Heart left ventricle (tissue), 16 donors: Measurements from ENCODE around the gene TPRX1. TPM values are rescaled to one million over a fixed set of nuclear protein-coding genes. Genes with fewer than 3 reads are reported as not detected.
A peak's percentile ranks its signal among the peaks of the same experiment; 100 is the strongest.
"Not testable (repeated sequence)": the region's sequence is repeated elsewhere in the genome, so short reads cannot be mapped to it uniquely, and the experiment has no call there.

Source experiments
- ATAC-seq, 4 donors: fragments of 200-7000 bp; cut with Tn5 transposase; one replicate each; pipeline ENCODE4 v1.9.1; 2020 to 2022; ENCODE audit warnings: moderate library complexity in 4 of 4, mild to moderate bottlenecking in 3 of 4, moderate number of reproducible peaks in 1 of 4
- DNase-seq, 5 donors: peaks; one replicate each; pipeline ENCODE4 v3.0.0-alpha.2; 2020
- H3K27ac ChIP-seq, 12 donors: fragments of 200-600 bp; sonication (generic) in 4 of 12; one replicate each; pipeline versions ENCODE4 v1.5.0 to v1.8.0; 2016 to 2022; ENCODE audit warnings: mild to moderate bottlenecking in 2 of 12
- H3K27me3 ChIP-seq, 9 donors: fragments of 200-600 bp; sonication (generic) in 2 of 9; one replicate each; pipeline versions ENCODE4 v1.5.1 to v1.8.0; 2016 to 2022; ENCODE audit warnings: mild to moderate bottlenecking in 3 of 9
- H3K36me3 ChIP-seq, 9 donors: fragments of 200-600 bp; sonication (generic) in 2 of 9; one replicate each; pipeline versions ENCODE4 v1.5.0 to v1.8.0; 2018 to 2022; ENCODE audit warnings: mild to moderate bottlenecking in 2 of 9
- H3K4me1 ChIP-seq, 12 donors: fragments of 200-600 bp; sonication (generic) in 4 of 12; one replicate each; pipeline versions ENCODE4 v1.5.0 to v1.8.0; 2016 to 2022; ENCODE audit warnings: mild to moderate bottlenecking in 3 of 12
- H3K4me3 ChIP-seq, 12 donors: fragments of 200-600 bp; sonication (generic) in 4 of 12; one replicate each; pipeline versions ENCODE4 v1.5.0 to v1.8.0; 2017 to 2022; ENCODE audit warnings: mild to moderate bottlenecking in 9 of 12, moderate library complexity in 4 of 12
- H3K9me3 ChIP-seq, 12 donors: fragments of 200-600 bp; sonication (generic) in 4 of 12; one replicate each; pipeline versions ENCODE4 v1.5.0 to v1.8.0; 2016 to 2022; ENCODE audit warnings: mild to moderate bottlenecking in 1 of 12
- POLR2A ChIP-seq, 2 donors: fragments of 450-650 bp; IDR thresholded peaks; one replicate each; pipeline ENCODE4 v1.6.1; 2017; ENCODE audit warnings: antibody characterized with exemption in 2 of 2, mild to moderate bottlenecking in 2 of 2, moderate library complexity in 2 of 2
- WGBS, 4 donors: extraction: QIAGEN DNeasy Blood & Tissue Kit in 2 of 4; methylation state at CpG; one replicate each; pipeline versions ENCODE4 v1.1.5 to v1.1.7; 2013 to 2018; 5-methylcytosine and 5-hydroxymethylcytosine counted together
- intact Hi-C, 10 donors: fragments of 100-400 bp; cut with DNase I; formaldehyde crosslinking; loops; one replicate each; pipeline versions ENCODE4 v1.11.1 to v1.14.2; 2022
- polyA plus RNA-seq, 2 donors: library from polyadenylated mRNA; stranded (reverse); fragments of 200-250 nt; gene quantifications; one replicate each; pipeline ENCODE4 v1.2.3, GENCODE V29; 2013
- total RNA-seq, 9 donors: library from RNA; depleted of rRNA in 2 of 9; stranded (reverse); fragments of >200 nt in 2 of 9; fragmentation: NEBNext Ultra II Directional in 3 of 9; extraction: Animal tissue kit (Norgen Biotek cat#: 25700) in 3 of 9; gene quantifications; one replicate each; pipeline versions ENCODE4 v1.1.0 to v1.2.4, GENCODE V29; 2016 to 2023
- TF ChIP-seq, protein P1 (sequence below), 12 donors: fragments of 200-600 bp; sonication (generic) in 4 of 12; IDR thresholded peaks; one replicate each; pipeline versions ENCODE4 v1.5.0 to v1.8.0; 2018 to 2022; ENCODE audit warnings: antibody characterized with exemption in 12 of 12, mild to moderate bottlenecking in 5 of 12
- donor health status: ischemic (EF 13 %, LVEDD 7.1; RV severe dilation, severe dysfunction).
- donor health status: healthy with polysubstance abuse.
- donor health status: DM: no; HTN: yes; CAD: no.
- donor health status: DM: no; HTN: no; CAD: no.
- donor health status: ischemic (EF 25% LVEDD 6.9; RV normal size, moderate dysfunction).
- donor health status: ischemic (EF 25% LVEDD 5.7; RV mildly dilated, moderate dysfunction).
- donor health status: healthy.
- donor health status: DM: yes; HTN: yes; CAD: no.
- donor health status: ischemic (EF 35%, LVEDD 5.7; RV mildly dilated, moderate dysfunction).
- donor health status: nonischemic (EF 11% LVEDD 7.7; RV severe dilation, severe dysfunction).
- donor health status: DM: yes; HTN: yes; CAD: no.
- donor health status: PGD.
- donor health status: ischemic (EF 29% LVEDD 5.4; RV normal size, mild dysfunction).
- donor health status: nonischemic (EF 23%, LVEDD 6.1; RV moderate dilation, normal function).

TPRX1 gene
- total and polyA plus RNA-seq, 11 donors: not detected

- peaks cover 0 to 30% (median 26%) of the 10 kb centered on the region in 9 donors for H3K36me3 ChIP-seq
- H3K4me3 ChIP-seq: peak overlapping the region; percentile 73 to 99 (median 86)
- DNase-seq: peak in 4 of 5 donors; percentile 55 to 70 (median 60)
- no peak for TF ChIP-seq POLR2A (IDR thresholded peaks at IDR 0.05)
- TF ChIP-seq, protein P1, sequence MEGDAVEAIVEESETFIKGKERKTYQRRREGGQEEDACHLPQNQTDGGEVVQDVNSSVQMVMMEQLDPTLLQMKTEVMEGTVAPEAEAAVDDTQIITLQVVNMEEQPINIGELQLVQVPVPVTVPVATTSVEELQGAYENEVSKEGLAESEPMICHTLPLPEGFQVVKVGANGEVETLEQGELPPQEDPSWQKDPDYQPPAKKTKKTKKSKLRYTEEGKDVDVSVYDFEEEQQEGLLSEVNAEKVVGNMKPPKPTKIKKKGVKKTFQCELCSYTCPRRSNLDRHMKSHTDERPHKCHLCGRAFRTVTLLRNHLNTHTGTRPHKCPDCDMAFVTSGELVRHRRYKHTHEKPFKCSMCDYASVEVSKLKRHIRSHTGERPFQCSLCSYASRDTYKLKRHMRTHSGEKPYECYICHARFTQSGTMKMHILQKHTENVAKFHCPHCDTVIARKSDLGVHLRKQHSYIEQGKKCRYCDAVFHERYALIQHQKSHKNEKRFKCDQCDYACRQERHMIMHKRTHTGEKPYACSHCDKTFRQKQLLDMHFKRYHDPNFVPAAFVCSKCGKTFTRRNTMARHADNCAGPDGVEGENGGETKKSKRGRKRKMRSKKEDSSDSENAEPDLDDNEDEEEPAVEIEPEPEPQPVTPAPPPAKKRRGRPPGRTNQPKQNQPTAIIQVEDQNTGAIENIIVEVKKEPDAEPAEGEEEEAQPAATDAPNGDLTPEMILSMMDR (IDR thresholded peaks at IDR 0.05): no peak
- intact Hi-C loops: no loop called here
- H3K4me1 ChIP-seq: peaks cover 0 to 48% (median 42%) of the 10 kb centered on the region in 12 donors
- H3K27ac ChIP-seq: peak overlapping the region; percentile 93 to 100 (median 98)
- no peaks in the 10 kb centered on the region for H3K27me3 ChIP-seq
- ATAC-seq: peak; percentile 39 to 64 (median 52)
- WGBS, 4 donors: 0 to 1% (median 0%) methylated on average over 6 to 20 of the region's 20 CpGs
- H3K9me3 ChIP-seq: no peaks in the 10 kb centered on the region
Observed at GRCh38 chr19:47778954-47779351, 25.4 kb downstream of the TPRX1 start.

- 1 to 3% (median 1%) methylated on average over 28 to 65 of the region's 65 CpGs for WGBS, 4 donors
- no peaks in the 10 kb centered on the region for H3K9me3 ChIP-seq
- H3K27me3 ChIP-seq: no peaks in the 10 kb centered on the region
- TF ChIP-seq, protein P1 (IDR thresholded peaks at IDR 0.05): no peak
- peak; percentile 56 to 97 for TF ChIP-seq POLR2A (IDR thresholded peaks at IDR 0.05)
- H3K4me1 ChIP-seq: peaks cover 0 to 48% (median 42%) of the 10 kb centered on the region in 12 donors
- H3K4me3 ChIP-seq: peak within 1 kb of the TSS; percentile 73 to 99 (median 86)
- H3K36me3 ChIP-seq: peaks cover 0 to 23% (median 19%) of the 10 kb centered on the region in 9 donors
- peak within 1 kb of the TSS; percentile 93 to 100 (median 98) for H3K27ac ChIP-seq
- ATAC-seq: peak; percentile 62 to 89 (median 86)
- intact Hi-C loops: no loop called here
- DNase-seq: peak; percentile 80 to 90 (median 86)
Observed at GRCh38 chr19:47778049-47778953, 26.1 kb downstream of the TPRX1 start, which contains the start of gene SELENOW. Gene SELENOW, plus strand, starts transcription at chr19:47778703. Its CDS starts 83 bp downstream, at chr19:47778786.

GRCh38 chr19:47777245-47778048 is 26.9 kb downstream of the TPRX1 start:
- Histone ChIP-seq H3K4me1 (peaks cover 0 to 41% (median 38%) of the 10 kb centered on the region in 12 donors), H3K36me3 (peaks cover 0 to 15% (median 11%) of the 10 kb centered on the region in 9 donors), H3K4me3 (peak overlapping the region; percentile 73 to 99 (median 86)), H3K27ac (peak overlapping the region; percentile 93 to 100 (median 98))
- intact Hi-C loops, H3K9me3 ChIP-seq, DNase-seq, H3K27me3 ChIP-seq, ATAC-seq: not testable (repeated sequence)
- WGBS, 4 donors: 69 to 85% (median 80%) methylated on average over 23 of the region's 23 CpGs

GRCh38 chr19:47776568-47776967 is 27.8 kb downstream of the TPRX1 start:
- H3K36me3 ChIP-seq: peaks cover 0 to 10% (median 5%) of the 10 kb centered on the region in 9 donors
- 61 to 72% (median 66%) methylated on average over 4 of the region's 4 CpGs for WGBS, 4 donors
- H3K27ac ChIP-seq: peak overlapping the region in 5 of 12 donors; percentile 42 to 99 (median 97)
- H3K9me3 ChIP-seq: no peaks in the 10 kb centered on the region
- ATAC-seq (no peak), DNase-seq (no peak)
- peaks cover 0 to 33% (median 29%) of the 10 kb centered on the region in 12 donors for H3K4me1 ChIP-seq
- no peaks in the 10 kb centered on the region for H3K27me3 ChIP-seq
- no peak overlapping the region for H3K4me3 ChIP-seq
- TF ChIP-seq, protein P1 (IDR thresholded peaks at IDR 0.05): no peak
- no peak for TF ChIP-seq POLR2A (IDR thresholded peaks at IDR 0.05)
- intact Hi-C loops: no loop called here

DNA sequence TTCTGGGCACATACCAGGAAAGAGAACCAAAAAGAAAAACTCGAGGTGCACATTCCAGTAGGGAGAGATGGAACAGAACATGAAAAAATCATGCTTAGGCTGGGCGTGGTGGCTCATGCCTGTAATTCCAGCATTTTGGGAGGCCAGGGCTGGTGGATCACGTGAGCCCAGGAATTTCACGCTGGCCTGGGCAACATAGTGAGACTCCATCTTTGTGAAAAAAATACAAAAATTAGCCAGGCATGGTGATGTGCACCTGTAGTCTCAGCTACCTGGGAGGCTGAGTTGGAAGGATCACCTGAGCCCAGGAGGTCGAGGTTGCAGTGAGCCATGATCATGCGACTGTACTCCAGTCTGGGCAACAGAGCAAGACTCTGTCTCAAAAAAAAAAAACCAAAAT is 33.1 kb downstream of the TPRX1 start:
- H3K9me3 ChIP-seq, H3K4me1 ChIP-seq, H3K36me3 ChIP-seq, H3K4me3 ChIP-seq, DNase-seq, H3K27ac ChIP-seq, intact Hi-C loops, ATAC-seq, H3K27me3 ChIP-seq: not testable (repeated sequence)
- WGBS, 4 donors: 88 to 91% (median 89%) methylated on average over 6 of the region's 6 CpGs
